Gastroesophageal sphincter (tissue), 3 donors: ENCODE measurements around the gene TMEM248.
"Not testable (repeated sequence)": the region's sequence is repeated elsewhere in the genome, so short reads cannot be mapped to it uniquely, and the experiment has no call there.

Experiments used
- CTCF ChIP-seq, 4 experiments: fragments of 200-600 bp in 2 of 4; fragments of 450-650 bp in 2 of 4; sonication (generic) in 1 of 4; IDR thresholded peaks; one replicate each; pipeline ENCODE4 v1.5.1; 2017 to 2019; ENCODE audit warnings: antibody characterized with exemption in 4 of 4, mild to moderate bottlenecking in 2 of 4, moderate library complexity in 2 of 4
- POLR2A ChIP-seq, 2 donors: fragments of 450-650 bp; IDR thresholded peaks; one replicate each; pipeline ENCODE4 v1.6.1; 2017; ENCODE audit warnings: antibody characterized with exemption in 2 of 2, mild to moderate bottlenecking in 2 of 2, moderate library complexity in 1 of 2
- POLR2AphosphoS5 ChIP-seq: sonication (generic); formaldehyde crosslinking; IDR thresholded peaks from one replicate; pipeline ENCODE4 v1.6.1; 2017; ENCODE audit warnings: antibody characterized with exemption

DNA sequence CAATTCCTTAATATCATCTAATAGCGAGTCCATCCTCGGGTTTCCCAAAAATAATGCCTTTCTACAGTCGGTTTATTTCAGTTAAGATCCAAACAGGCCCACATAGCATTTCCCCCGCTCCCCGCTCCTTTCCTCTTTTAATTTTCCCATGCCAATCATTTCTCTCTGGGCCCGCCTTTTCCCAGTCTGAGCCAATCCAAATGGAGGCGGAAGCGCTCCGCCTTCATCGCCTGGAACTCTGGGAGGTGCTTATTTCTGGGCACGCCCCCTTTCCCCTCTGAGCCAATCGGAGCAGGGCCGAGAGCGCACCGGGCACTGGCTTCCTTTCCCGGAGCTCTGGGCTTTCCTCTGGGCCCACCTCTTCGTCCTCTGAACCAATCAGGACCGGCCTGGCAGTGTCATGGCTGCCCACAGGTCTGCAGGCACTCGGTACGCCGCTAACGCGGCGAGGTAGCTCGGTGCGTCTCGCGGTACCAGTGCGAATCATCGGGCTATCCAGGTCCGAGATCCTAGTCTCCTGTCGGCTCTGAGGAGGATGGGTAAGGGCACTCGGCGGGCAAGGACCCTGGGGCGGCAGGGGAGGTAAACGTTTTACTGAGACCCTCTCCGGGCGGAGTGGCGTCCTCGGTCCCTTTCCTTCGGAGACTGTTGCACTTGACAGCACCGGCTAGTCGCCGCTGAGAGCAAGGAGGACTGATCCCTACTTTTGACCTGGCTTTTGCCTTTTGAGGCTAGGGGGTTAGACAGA, 75.6 kb downstream of the TMEM248 start, which contains the start of gene TYW1:
- TF ChIP-seq POLR2AphosphoS5 (peak; percentile 80), POLR2A (IDR thresholded peaks at IDR 0.05) (peak; percentile 71 to 73)
- not testable (repeated sequence) for TF ChIP-seq CTCF (IDR thresholded peaks at IDR 0.05)
